Activated CD4-positive, alpha-beta T cell treated with anti-CD3 and anti-CD28 coated beads for 24 hours (primary cell): ENCODE data around the gene TSLP.

Source experiments
- DNase-seq, 2 donors: peaks; one replicate each; pipeline ENCODE4 v3.0.0-alpha.2; 2020; ENCODE audit warnings: low read depth in 2 of 2

The TSLP gene

GRCh38 chr5:111071413-111071812 is at the start of gene TSLP:
TSLP (plus strand) TSS chr5:111071713; CDS start chr5:111071891, 178 bp downstream.
- DNase-seq = no peak

GRCh38 chr5:111022301-111022700 is 49.2 kb upstream of the TSLP start:
- DNase-seq = no peak

- no peak for DNase-seq
Measured at GRCh38 chr5:111028865-111029264, 42.6 kb upstream of the TSLP start.

- DNase-seq = no peak
Measured at GRCh38 chr5:111043712-111044506, 27.6 kb upstream of the TSLP start.

GRCh38 chr5:111058064-111058463 is 13.4 kb upstream of the TSLP start:
- no peak for DNase-seq

GRCh38 chr5:111060169-111060568 is 11.3 kb upstream of the TSLP start:
- DNase-seq = no peak

- no peak for DNase-seq
Measured at GRCh38 chr5:111061618-111062017, 9.9 kb upstream of the TSLP start.

GRCh38 chr5:111063709-111064322 is 7.7 kb upstream of the TSLP start:
- DNase-seq = no peak

GRCh38 chr5:111066261-111066938 is 5.1 kb upstream of the TSLP start:
- DNase-seq = no peak

- no peak for DNase-seq
Measured at GRCh38 chr5:111068213-111068612, 3.3 kb upstream of the TSLP start.

- DNase-seq = no peak
Measured at GRCh38 chr5:111069839-111070238, 1.7 kb upstream of the TSLP start.

- DNase-seq = peak in 1 of 2 donors; percentile 23
Measured at GRCh38 chr5:111070272-111071134, 1.0 kb upstream of the TSLP start.

GRCh38 chr5:111072949-111073682 is 1.6 kb downstream of the TSLP start:
- peak; percentile 35 to 66 for DNase-seq

- DNase-seq = no peak
Measured at GRCh38 chr5:111074244-111074643, 2.7 kb downstream of the TSLP start.

GRCh38 chr5:111075520-111075919 is 4.0 kb downstream of the TSLP start:
- no peak for DNase-seq

GRCh38 chr5:111076091-111076490 is 4.6 kb downstream of the TSLP start:
- no peak for DNase-seq

- DNase-seq = no peak
Measured at GRCh38 chr5:111077678-111078077, 6.2 kb downstream of the TSLP start.

- DNase-seq = no peak
Measured at GRCh38 chr5:111079846-111080245, 8.3 kb downstream of the TSLP start.

- DNase-seq = no peak
Measured at GRCh38 chr5:111083323-111083722, 11.8 kb downstream of the TSLP start.

- peak; percentile 78 to 83 for DNase-seq
Measured at GRCh38 chr5:111092062-111092853, 20.7 kb downstream of the TSLP start, which contains the start of gene WDR36. WDR36 (plus strand) TSS chr5:111092348; CDS start chr5:111092457, 109 bp downstream.
